HG03378 (cell line): ENCODE measurements around the gene SYK.

Experiments used
- ATAC-seq: cut with Tn5 transposase; IDR thresholded peaks from one replicate; pipeline ENCODE4 v1.9.1; 2021; ENCODE audit warnings: mild to moderate bottlenecking, moderate library complexity; ENCODE audit not compliant: unreplicated experiment

SYK gene

DNA sequence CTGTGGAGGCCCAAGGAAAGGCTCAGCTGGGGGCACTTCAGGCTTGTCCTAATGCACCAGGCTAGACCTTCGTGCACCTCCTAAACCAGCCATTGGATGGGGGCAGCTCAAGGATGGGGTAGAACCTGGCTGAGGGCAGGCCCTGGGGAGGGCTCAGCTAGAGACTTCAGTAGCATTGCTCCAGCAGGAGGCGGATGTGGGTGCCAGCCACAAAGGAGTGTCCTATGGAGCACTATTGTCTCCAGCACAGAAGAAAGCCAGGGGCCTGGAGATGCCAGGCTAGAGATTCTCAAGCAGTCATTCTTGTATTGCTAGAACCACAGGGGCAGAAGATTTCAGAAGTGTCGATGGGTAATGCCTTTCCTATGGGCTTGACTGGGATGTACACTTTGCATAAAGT is 131.8 kb downstream of the SYK start:
- ATAC-seq: no peak

DNA sequence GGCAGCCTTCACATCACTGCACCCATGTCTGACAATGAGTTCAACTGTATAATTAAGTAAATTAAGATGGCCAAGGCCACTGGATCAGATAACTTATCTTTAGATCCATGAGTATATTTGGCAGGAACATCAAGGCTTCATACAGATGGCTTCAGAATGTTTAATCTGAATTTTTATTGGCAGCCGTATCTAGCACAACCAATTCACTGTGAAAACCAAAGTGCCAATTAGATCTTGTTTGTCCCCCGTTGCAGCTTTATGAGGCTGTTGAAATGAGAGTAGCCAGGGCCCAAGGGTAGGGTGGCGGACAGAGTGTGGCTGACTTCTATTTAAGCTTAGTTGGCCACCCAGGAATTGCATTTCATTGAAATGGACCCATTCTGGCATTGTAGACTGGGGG is 137.7 kb downstream of the SYK start:
- no peak for ATAC-seq

DNA sequence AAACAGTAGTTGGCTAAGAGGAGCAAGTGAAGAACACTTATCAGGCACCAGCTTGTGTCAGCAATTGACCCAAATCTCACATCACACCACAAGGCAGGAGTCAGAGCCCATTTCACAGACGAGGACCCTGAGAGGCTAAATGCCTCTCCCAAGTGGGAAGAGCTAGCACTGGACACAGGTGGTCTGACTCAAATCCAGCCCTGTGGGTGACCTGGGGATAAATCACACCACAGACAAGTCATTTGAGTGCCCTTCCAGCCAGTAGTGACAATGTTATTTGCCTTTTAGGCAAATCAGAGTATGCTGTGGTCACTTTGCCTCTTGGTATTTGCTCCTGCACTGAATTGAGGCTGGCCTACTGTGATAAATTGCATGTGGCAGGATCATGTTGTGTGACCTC is 138.7 kb downstream of the SYK start:
- ATAC-seq: no peak

GRCh38 chr9:90941661-90942060 is 140.0 kb downstream of the SYK start:
- ATAC-seq: no peak

GRCh38 chr9:90942555-90942954 is 140.9 kb downstream of the SYK start:
- no peak for ATAC-seq

DNA sequence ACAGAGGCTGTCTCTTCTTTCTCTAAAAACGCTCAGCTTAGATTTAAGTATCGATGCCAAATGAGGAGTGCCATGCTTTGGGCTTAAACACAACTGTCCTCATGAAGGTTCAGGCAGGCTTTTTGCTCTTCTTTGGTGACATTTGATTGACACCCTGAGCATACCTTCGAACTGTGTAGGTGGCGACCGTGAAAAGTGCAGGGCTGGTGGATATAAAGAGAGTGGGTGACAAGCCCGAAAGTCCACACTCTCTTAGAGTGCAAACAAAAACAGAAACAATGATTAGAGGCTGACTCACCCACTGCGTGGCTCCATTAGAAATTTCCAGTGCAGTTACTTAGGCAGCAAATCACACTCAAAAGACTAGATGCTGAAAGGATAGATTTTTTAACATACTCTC is 141.7 kb downstream of the SYK start:
- no peak for ATAC-seq

GRCh38 chr9:90945336-90945735 is 143.7 kb downstream of the SYK start:
- ATAC-seq: no peak

GRCh38 chr9:90946982-90947381 is 145.4 kb downstream of the SYK start:
- no peak for ATAC-seq
